HG03108 (cell line): ENCODE data around the gene NMT2.
A peak's percentile ranks its signal among the peaks of the same experiment; 100 is the strongest.
"Not testable (repeated sequence)": the region's sequence is repeated elsewhere in the genome, so short reads cannot be mapped to it uniquely, and the experiment has no call there.

Experiments used
- ATAC-seq: cut with Tn5 transposase; IDR thresholded peaks from one replicate; pipeline ENCODE4 v1.9.1; 2021; ENCODE audit warnings: moderate library complexity; ENCODE audit not compliant: unreplicated experiment

Gene NMT2

GRCh38 chr10:15168291-15168785, at the start of gene NMT2:
Gene NMT2 (minus strand): TSS chr10:15168693. CDS start chr10:15168612, 81 bp downstream.
- peak; percentile 92 for ATAC-seq

GRCh38 chr10:15216700-15217099, 48.2 kb upstream of the NMT2 start:
- ATAC-seq: no peak

GRCh38 chr10:15214237-15214636, 45.7 kb upstream of the NMT2 start:
- no peak for ATAC-seq

- no peak for ATAC-seq
Observed at GRCh38 chr10:15213461-15213861, 45.0 kb upstream of the NMT2 start.

GRCh38 chr10:15211464-15211979, 43.0 kb upstream of the NMT2 start:
- no peak for ATAC-seq

- ATAC-seq: no peak
Observed at GRCh38 chr10:15210521-15210920, 42.0 kb upstream of the NMT2 start.

- peak; percentile 56 for ATAC-seq
Observed at GRCh38 chr10:15209827-15210509, 41.5 kb upstream of the NMT2 start.

GRCh38 chr10:15208221-15208620, 39.7 kb upstream of the NMT2 start:
- no peak for ATAC-seq

GRCh38 chr10:15207410-15207809, 38.9 kb upstream of the NMT2 start:
- not testable (repeated sequence) for ATAC-seq

- ATAC-seq: no peak
Observed at GRCh38 chr10:15202639-15203038, 34.1 kb upstream of the NMT2 start.

- ATAC-seq: not testable (repeated sequence)
Observed at GRCh38 chr10:15202301-15202621, 33.8 kb upstream of the NMT2 start.

GRCh38 chr10:15201589-15202300, 33.3 kb upstream of the NMT2 start:
- ATAC-seq: no peak

- ATAC-seq: no peak
Observed at GRCh38 chr10:15200626-15201025, 32.1 kb upstream of the NMT2 start.

- ATAC-seq: no peak
Observed at GRCh38 chr10:15197911-15198310, 29.4 kb upstream of the NMT2 start.

- no peak for ATAC-seq
Observed at GRCh38 chr10:15197276-15197675, 28.8 kb upstream of the NMT2 start.

GRCh38 chr10:15196021-15196834, 27.7 kb upstream of the NMT2 start:
- no peak for ATAC-seq

GRCh38 chr10:15189133-15189885, 20.8 kb upstream of the NMT2 start:
- no peak for ATAC-seq

GRCh38 chr10:15188603-15189002, 20.1 kb upstream of the NMT2 start:
- ATAC-seq: no peak

- ATAC-seq: no peak
Observed at GRCh38 chr10:15183689-15184481, 15.4 kb upstream of the NMT2 start.
